Measurements from ENCODE around the gene RFC3.

Gene RFC3

DNA sequence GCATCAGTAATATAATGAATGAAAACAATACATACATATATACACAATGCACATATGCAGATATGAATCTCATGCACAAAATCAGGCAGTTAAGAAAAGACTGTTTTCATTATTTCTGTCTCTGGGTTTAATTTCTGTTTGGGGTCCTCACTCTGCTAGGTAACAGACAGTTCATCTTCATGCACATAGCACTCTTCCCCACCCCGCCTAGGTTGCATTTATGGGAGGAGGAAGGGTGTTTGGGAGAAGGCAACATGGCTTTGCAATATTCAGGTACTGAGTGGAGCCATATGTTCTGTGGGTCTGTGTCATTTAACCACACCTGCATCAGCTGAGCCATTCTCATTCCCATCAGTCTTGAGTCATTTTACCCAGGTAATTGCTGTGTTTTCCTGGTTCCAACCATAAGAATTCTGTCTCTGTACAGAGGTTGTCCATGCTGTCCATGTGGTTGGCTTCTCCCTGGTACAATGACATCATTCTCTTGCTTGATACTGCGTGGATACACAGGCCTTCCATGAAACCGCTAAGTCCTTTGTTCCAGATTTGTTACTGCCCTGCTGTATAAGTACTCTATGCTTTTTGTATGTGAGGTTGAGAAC, 45.3 kb downstream of the RFC3 start:
- Histone ChIP-seq H3K27me3 (ENCODE audit: insufficient read depth, poor library complexity, severe bottlenecking) (no peaks in the 10 kb centered on the region), H3K4me3 (replicated peaks; ENCODE audit: insufficient read depth, low read length) (no peak overlapping the region), H3K27ac (replicated peaks) (no peak overlapping the region)
- TF ChIP-seq POLR2AphosphoS5 (IDR thresholded peaks at IDR 0.05; ENCODE audit: low read depth) (no peak), SPI1 (IDR thresholded peaks at IDR 0.05; ENCODE audit: borderline replicate concordance, low read depth) (no peak)
- DNase-seq (ENCODE audit: low read depth in 1 of 2, low spot score in 1 of 2) = no peak

- DNase-seq (ENCODE audit: low read depth in 1 of 2, low spot score in 1 of 2) = no peak
- H3K4me3 ChIP-seq (replicated peaks; ENCODE audit: insufficient read depth, low read length) = no peak overlapping the region
- no peak overlapping the region for H3K27ac ChIP-seq (replicated peaks)
- H3K27me3 ChIP-seq (ENCODE audit: insufficient read depth, poor library complexity, severe bottlenecking) = no peaks in the 10 kb centered on the region
- no peak for TF ChIP-seq REST (IDR thresholded peaks at IDR 0.05; ENCODE audit: insufficient replicate concordance, low read depth)
- no peak for TF ChIP-seq POLR2AphosphoS5 (IDR thresholded peaks at IDR 0.05; ENCODE audit: low read depth)
- TF ChIP-seq SPI1 (IDR thresholded peaks at IDR 0.05; ENCODE audit: borderline replicate concordance, low read depth) = no peak
- TF ChIP-seq, protein P1, sequence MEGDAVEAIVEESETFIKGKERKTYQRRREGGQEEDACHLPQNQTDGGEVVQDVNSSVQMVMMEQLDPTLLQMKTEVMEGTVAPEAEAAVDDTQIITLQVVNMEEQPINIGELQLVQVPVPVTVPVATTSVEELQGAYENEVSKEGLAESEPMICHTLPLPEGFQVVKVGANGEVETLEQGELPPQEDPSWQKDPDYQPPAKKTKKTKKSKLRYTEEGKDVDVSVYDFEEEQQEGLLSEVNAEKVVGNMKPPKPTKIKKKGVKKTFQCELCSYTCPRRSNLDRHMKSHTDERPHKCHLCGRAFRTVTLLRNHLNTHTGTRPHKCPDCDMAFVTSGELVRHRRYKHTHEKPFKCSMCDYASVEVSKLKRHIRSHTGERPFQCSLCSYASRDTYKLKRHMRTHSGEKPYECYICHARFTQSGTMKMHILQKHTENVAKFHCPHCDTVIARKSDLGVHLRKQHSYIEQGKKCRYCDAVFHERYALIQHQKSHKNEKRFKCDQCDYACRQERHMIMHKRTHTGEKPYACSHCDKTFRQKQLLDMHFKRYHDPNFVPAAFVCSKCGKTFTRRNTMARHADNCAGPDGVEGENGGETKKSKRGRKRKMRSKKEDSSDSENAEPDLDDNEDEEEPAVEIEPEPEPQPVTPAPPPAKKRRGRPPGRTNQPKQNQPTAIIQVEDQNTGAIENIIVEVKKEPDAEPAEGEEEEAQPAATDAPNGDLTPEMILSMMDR (IDR thresholded peaks at IDR 0.05; ENCODE audit: insufficient read depth, low read length) = no peak
- TF ChIP-seq GABPA (IDR thresholded peaks at IDR 0.05; ENCODE audit: low read depth) = no peak
Observed at GRCh38 chr13:33865945-33866344, 48.0 kb downstream of the RFC3 start.

GRCh38 chr13:33867472-33867871, 49.5 kb downstream of the RFC3 start:
- TF ChIP-seq REST (IDR thresholded peaks at IDR 0.05; ENCODE audit: insufficient replicate concordance, low read depth) = no peak
- no peak for TF ChIP-seq POLR2AphosphoS5 (IDR thresholded peaks at IDR 0.05; ENCODE audit: low read depth)
- no peak for TF ChIP-seq GABPA (IDR thresholded peaks at IDR 0.05; ENCODE audit: low read depth)
- TF ChIP-seq, protein P1 (IDR thresholded peaks at IDR 0.05; ENCODE audit: insufficient read depth, low read length) = no peak
- no peak for TF ChIP-seq SPI1 (IDR thresholded peaks at IDR 0.05; ENCODE audit: borderline replicate concordance, low read depth)
- H3K27ac ChIP-seq (replicated peaks) = no peak overlapping the region

GRCh38 chr13:33868343-33868994, 50.5 kb downstream of the RFC3 start:
- H3K4me3 ChIP-seq (replicated peaks; ENCODE audit: insufficient read depth, low read length) = no peak overlapping the region
- no peaks in the 10 kb centered on the region for H3K27me3 ChIP-seq (ENCODE audit: insufficient read depth, poor library complexity, severe bottlenecking)
- H3K27ac ChIP-seq (replicated peaks) = no peak overlapping the region
- TF ChIP-seq, protein P1 (IDR thresholded peaks at IDR 0.05; ENCODE audit: insufficient read depth, low read length) = no peak
- TF ChIP-seq SPI1 (IDR thresholded peaks at IDR 0.05; ENCODE audit: borderline replicate concordance, low read depth) = no peak
- TF ChIP-seq POLR2AphosphoS5 (IDR thresholded peaks at IDR 0.05; ENCODE audit: low read depth) = no peak
- DNase-seq (ENCODE audit: low read depth in 1 of 2, low spot score in 1 of 2) = no peak

More at GRCh38 chr13:33867472-33867871, 49.5 kb downstream of the RFC3 start:
- DNase-seq (ENCODE audit: low read depth in 1 of 2, low spot score in 1 of 2) = no peak
- Histone ChIP-seq H3K27me3 (ENCODE audit: insufficient read depth, poor library complexity, severe bottlenecking) (no peaks in the 10 kb centered on the region), H3K4me3 (replicated peaks; ENCODE audit: insufficient read depth, low read length) (no peak overlapping the region)
